Epithelial cell of esophagus (primary cell): Measurements from ENCODE around the gene MRPL43.

Experiments used
- DNase-seq: peaks from one replicate; pipeline ENCODE4 v3.0.0; 2010; ENCODE audit warnings: low read depth
- H3K4me3 ChIP-seq: 2 replicates; pipeline ENCODE4 v1.5.1; 2011; ENCODE audit warnings: mild to moderate bottlenecking, low read length, control low read depth
- TF ChIP-seq, protein P1 (sequence below): IDR thresholded peaks from 2 replicates; pipeline ENCODE4 v1.5.1; 2011; ENCODE audit warnings: low read depth, mild to moderate bottlenecking, low read length, control low read depth, inconsistent platforms; ENCODE audit not compliant: insufficient read depth; ENCODE audit errors: missing control alignments

The MRPL43 gene

DNA sequence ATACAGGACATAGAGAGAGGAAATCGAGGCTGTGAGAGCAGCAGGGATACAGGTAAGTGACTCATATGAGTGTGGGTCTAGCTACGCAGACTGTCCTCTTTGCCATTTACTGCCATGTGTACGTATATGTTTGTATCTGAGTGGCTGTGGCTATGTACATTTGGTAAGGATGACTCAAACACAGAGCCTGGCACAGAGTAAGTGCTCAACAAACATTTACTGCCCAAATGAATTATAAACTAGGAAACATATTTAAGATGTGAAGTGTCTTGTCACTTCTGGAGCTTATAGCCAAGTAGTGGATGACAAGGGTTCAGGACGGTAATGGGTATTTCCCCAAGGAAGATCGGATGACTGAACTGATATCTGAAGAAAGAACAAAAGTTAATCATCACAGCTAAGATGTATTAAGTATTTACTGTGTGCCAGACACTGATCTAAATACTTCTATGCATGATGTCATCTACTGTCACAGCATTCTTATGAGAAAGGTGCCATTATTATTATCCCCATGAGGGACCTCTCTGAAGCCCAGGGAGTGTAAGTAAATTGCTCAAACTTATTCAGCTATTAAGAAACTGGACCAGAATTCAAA lies 6.0 kb downstream of the MRPL43 start:
- DNase-seq, result no peak
- H3K4me3 ChIP-seq, result no peak overlapping the region
- TF ChIP-seq, protein P1, sequence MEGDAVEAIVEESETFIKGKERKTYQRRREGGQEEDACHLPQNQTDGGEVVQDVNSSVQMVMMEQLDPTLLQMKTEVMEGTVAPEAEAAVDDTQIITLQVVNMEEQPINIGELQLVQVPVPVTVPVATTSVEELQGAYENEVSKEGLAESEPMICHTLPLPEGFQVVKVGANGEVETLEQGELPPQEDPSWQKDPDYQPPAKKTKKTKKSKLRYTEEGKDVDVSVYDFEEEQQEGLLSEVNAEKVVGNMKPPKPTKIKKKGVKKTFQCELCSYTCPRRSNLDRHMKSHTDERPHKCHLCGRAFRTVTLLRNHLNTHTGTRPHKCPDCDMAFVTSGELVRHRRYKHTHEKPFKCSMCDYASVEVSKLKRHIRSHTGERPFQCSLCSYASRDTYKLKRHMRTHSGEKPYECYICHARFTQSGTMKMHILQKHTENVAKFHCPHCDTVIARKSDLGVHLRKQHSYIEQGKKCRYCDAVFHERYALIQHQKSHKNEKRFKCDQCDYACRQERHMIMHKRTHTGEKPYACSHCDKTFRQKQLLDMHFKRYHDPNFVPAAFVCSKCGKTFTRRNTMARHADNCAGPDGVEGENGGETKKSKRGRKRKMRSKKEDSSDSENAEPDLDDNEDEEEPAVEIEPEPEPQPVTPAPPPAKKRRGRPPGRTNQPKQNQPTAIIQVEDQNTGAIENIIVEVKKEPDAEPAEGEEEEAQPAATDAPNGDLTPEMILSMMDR, result no peak

DNA sequence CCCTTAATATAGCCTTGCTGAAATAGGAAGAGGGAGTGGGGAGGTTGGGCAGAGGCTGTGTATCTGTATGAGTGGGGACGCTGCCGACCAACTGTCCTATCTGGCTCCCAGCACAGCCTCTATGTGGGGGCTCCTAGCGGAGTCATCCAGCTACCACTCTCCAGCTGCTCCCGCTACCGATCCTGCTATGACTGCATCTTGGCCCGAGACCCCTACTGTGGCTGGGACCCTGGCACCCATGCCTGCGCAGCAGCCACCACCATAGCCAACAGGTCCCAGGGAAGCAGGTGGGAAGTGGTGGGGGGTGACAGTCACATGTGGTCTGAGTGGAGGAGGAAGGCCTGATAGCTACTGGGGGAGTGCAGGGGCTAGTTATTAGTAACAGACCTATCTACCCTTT lies 6.6 kb downstream of the MRPL43 start:
- no peak for DNase-seq
- H3K4me3 ChIP-seq, result no peak overlapping the region
- TF ChIP-seq, protein P1, result no peak

DNA sequence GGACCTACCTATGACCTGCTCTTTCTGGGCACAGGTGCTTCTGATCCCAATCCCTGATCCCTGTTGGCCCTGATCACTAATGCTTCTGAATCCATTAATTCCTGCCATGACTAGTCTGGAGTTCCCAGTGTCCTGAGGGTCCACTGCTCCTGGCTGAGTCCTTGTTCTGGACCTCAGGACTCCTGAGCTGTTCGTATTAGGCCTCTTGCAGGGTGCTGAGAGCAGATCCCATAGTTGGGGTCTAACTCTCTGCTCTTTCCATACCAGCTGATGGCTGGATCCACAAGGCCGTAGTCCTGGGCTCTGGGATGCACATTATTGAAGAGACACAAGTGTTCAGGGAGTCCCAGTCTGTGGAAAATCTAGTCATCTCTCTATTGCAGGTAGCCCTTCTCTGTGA lies 7.0 kb downstream of the MRPL43 start:
- H3K4me3 ChIP-seq, result no peak overlapping the region
- no peak for DNase-seq
- TF ChIP-seq, protein P1, result no peak

DNA sequence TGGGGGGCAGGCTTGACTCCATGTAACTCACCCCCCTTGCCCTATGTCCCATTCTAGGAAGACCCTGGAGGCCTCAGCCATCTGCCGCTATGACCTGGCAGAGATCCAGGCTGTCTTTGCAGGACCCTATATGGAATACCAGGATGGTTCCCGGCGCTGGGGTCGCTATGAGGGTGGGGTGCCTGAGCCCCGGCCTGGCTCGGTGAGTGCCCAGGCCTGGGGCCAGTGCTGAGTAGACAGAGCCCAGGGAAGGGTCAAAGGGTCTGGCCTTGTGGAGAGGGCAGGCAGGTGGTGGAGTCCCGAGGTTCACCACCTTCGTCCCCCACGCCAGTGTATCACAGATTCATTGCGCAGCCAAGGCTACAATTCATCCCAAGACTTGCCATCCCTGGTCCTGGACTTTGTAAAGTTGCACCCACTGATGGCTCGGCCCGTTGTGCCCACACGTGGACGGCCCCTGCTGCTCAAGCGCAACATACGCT lies 7.5 kb downstream of the MRPL43 start:
- TF ChIP-seq, protein P1, result no peak
- DNase-seq, result no peak
- no peak overlapping the region for H3K4me3 ChIP-seq

DNA sequence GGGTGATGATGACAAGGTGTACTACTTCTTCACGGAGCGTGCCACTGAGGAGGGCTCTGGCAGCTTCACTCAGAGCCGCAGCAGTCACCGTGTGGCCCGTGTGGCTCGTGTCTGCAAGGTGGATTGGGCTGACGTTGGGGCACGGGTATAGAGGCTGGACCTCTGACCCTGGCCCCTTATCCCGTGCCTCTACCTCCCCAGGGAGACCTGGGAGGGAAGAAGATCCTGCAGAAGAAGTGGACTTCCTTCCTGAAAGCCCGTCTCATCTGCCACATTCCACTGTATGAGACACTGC lies 8.4 kb downstream of the MRPL43 start:
- H3K4me3 ChIP-seq, result no peak overlapping the region
- TF ChIP-seq, protein P1, result no peak
- no peak for DNase-seq

DNA sequence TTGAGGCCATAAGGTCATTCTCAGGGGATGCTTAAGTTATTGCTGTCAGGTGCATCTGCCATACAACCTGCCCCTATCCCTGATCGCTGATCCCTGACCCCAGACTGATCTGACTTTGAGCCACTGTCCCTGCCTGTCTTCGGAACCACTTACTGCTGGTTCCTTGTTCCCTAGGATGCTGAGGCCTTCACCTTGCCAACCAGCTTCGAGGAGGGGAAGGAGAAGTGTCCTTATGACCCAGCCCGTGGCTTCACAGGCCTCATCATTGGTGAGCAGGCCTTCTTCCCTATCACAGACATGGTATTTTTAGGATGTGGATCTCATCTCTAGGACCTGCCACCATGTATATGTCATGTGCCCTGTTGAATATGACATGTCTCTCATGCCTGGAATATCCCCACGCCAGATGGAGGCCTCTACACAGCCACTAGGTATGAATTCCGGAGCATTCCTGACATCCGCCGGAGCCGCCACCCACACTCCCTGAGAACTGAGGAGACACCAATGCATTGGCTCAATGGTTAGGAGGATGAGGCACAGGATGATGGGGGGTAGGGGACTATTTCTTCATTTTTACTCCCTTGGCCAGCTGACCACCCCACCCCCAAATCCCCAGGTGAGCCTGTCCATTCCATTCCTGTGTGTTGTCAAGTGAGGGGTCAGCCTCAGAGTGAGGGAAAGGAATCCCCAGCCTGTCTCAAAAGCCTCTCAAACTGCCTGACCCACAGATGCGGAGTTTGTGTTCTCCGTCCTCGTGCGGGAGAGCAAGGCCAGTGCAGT lies 9.0 kb downstream of the MRPL43 start:
- TF ChIP-seq, protein P1, result no peak
- no peak for DNase-seq
- no peak overlapping the region for H3K4me3 ChIP-seq

DNA sequence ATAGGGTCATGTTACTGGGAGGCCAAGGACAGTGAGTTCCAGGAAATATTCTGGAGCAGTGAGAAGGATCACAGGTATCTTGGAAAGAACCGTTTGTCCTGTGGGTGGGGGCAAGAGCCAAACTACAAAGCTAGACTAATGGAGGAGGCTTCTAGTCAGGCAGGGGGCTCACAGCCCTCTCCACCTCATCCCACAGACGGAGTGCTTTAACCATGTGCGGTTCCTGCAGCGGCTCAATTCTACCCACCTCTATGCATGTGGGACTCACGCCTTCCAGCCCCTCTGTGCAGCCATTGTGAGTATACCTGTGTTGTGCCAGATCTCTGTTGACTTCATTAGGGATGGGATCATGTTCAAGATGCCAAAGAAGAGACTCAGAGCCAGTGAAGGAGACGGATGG lies 9.9 kb downstream of the MRPL43 start:
- TF ChIP-seq, protein P1, result no peak
- no peak for DNase-seq
- H3K4me3 ChIP-seq, result no peak overlapping the region
